A673 (cell line): ENCODE results near the gene CA5A. TPM values are rescaled to one million over a fixed set of nuclear protein-coding genes. Genes with fewer than 3 reads are reported as not detected.

Source experiments
- BruUV-seq: library from RNA; stranded (reverse); fragments of 400-500 nt; replicated peaks from 2 replicates; lab custom pipeline; 2021; lab: Mats Ljungman, UMichigan
- CTCF ChIA-PET: fragments of 300-600 bp; sonication (Branson Sonifier 250); formaldehyde crosslinking; loops from one replicate; lab custom pipeline; 2022; ENCODE audit warnings: antibody characterized with exemption; lab: Charles Lee
- POLR2A ChIA-PET: fragments of 300-600 bp; sonication (Branson Sonifier 250); formaldehyde crosslinking; loops from one replicate; lab custom pipeline; 2022; ENCODE audit warnings: antibody characterized with exemption; ENCODE audit not compliant: low non-redundant PET; lab: Charles Lee
- DNase-seq: peaks from one replicate; pipeline ENCODE4 v3.0.0-alpha.2; 2015; ENCODE audit warnings: low spot score
- H3K27ac ChIP-seq: fragments of 200-600 bp; sonication (generic); 2 replicates; pipeline ENCODE4 v1.5.1; 2016; ENCODE audit warnings: mixed run types, low read depth, mild to moderate bottlenecking, mixed read lengths, antibody characterized with exemption, low read length; ENCODE audit not compliant: poor library complexity, severe bottlenecking
- H3K27me3 ChIP-seq: fragments of 200-600 bp; sonication (generic); replicated peaks from 2 replicates; pipeline ENCODE4 v1.6.1; 2017; ENCODE audit warnings: mixed run types, low read depth, mild to moderate bottlenecking, mixed read lengths, antibody characterized with exemption, low read length; ENCODE audit not compliant: insufficient read depth, poor library complexity
- H3K36me3 ChIP-seq: fragments of 200-600 bp; sonication (generic); 2 replicates; pipeline ENCODE4 v1.6.1; 2016; ENCODE audit warnings: mixed run types, mild to moderate bottlenecking, mixed read lengths, antibody characterized with exemption, low read length; ENCODE audit not compliant: insufficient read depth, poor library complexity, severe bottlenecking
- H3K4me1 ChIP-seq: fragments of 200-600 bp; sonication (generic); 2 replicates; pipeline ENCODE4 v1.6.1; 2017; ENCODE audit warnings: mixed run types, mild to moderate bottlenecking, mixed read lengths, antibody characterized with exemption, low read length; ENCODE audit not compliant: insufficient read depth, poor library complexity, severe bottlenecking
- H3K4me3 ChIP-seq: fragments of 200-600 bp; sonication (generic); 2 replicates; pipeline ENCODE4 v1.5.1; 2016; ENCODE audit warnings: low read depth, mixed run types, mild to moderate bottlenecking, mixed read lengths, low read length; ENCODE audit not compliant: poor library complexity, severe bottlenecking
- H3K9me3 ChIP-seq: fragments of 200-600 bp; sonication (generic); 2 replicates; pipeline ENCODE4 v1.6.1; 2016; ENCODE audit warnings: mixed run types, low read depth, mild to moderate bottlenecking, mixed read lengths, antibody characterized with exemption, low read length; ENCODE audit not compliant: poor library complexity, severe bottlenecking
- CTCF ChIP-seq: fragments of 300-800, 200-600 bp; sonication (generic); conservative IDR thresholded peaks from 2 replicates; pipeline ENCODE4 v1.5.1; 2017; ENCODE audit warnings: low read depth, mild to moderate bottlenecking, antibody characterized with exemption, low read length, moderate library complexity, mixed read lengths
- EZH2 ChIP-seq: fragments of 200-600 bp; sonication (generic); IDR thresholded peaks from 2 replicates; pipeline ENCODE4 v1.6.1; 2017; ENCODE audit warnings: borderline replicate concordance, low read depth, mild to moderate bottlenecking, mixed read lengths, antibody characterized with exemption, low read length; ENCODE audit not compliant: poor library complexity, severe bottlenecking
- intact Hi-C: fragments of 100-400 bp; cut with micrococcal nuclease; formaldehyde crosslinking; loops from one replicate; pipeline ENCODE4 v1.10.0; 2022; ENCODE audit not compliant: unreplicated experiment
- total RNA-seq: library from RNA; stranded (reverse); gene quantifications from 2 replicates; pipeline ENCODE4 v1.2.3, GENCODE V29; 2021

Gene CA5A
- total RNA-seq, 1 experiment from 2014 or later, result not detected

GRCh38 chr16:87918866-87919680 is 17.3 kb downstream of the CA5A start:
- intact Hi-C loops, result no loop called here
- DNase-seq, result no peak
- Histone ChIP-seq H3K4me3 (no peak overlapping the region), H3K9me3 (no peaks in the 10 kb centered on the region), H3K27me3 (no peaks in the 10 kb centered on the region), H3K4me1 (peaks cover 3% of the 10 kb centered on the region), H3K36me3 (no peaks in the 10 kb centered on the region), H3K27ac (no peak overlapping the region)
- POLR2A ChIA-PET, result no interaction called here
- BruUV-seq, result no TSS peak
- TF ChIP-seq EZH2 (no peak), CTCF (no peak)
- CTCF ChIA-PET, result no interaction called here

GRCh38 chr16:87918338-87918737 is 18.0 kb downstream of the CA5A start:
- ChIA-PET CTCF (no interaction called here), POLR2A (no interaction called here)
- Histone ChIP-seq H3K36me3 (no peaks in the 10 kb centered on the region), H3K4me1 (no peaks in the 10 kb centered on the region), H3K9me3 (no peaks in the 10 kb centered on the region), H3K27me3 (no peaks in the 10 kb centered on the region), H3K4me3 (no peak overlapping the region), H3K27ac (no peak overlapping the region)
- TF ChIP-seq EZH2, result no peak
- TF ChIP-seq CTCF, result no peak
- DNase-seq, result no peak
- no TSS peak for BruUV-seq
- intact Hi-C loops, result no loop called here

- Histone ChIP-seq H3K9me3 (no peaks in the 10 kb centered on the region), H3K4me1 (no peaks in the 10 kb centered on the region), H3K36me3 (no peaks in the 10 kb centered on the region), H3K4me3 (no peak overlapping the region), H3K27me3 (no peaks in the 10 kb centered on the region), H3K27ac (no peak overlapping the region)
- ChIA-PET CTCF (interaction anchor here (0.6 kb wide), 1 partner anchor 46 kb away, joined by 4 read pairs; no protein-coding TSS in a partner anchor), POLR2A (no interaction called here)
- DNase-seq, result no peak
- TF ChIP-seq CTCF (no peak), EZH2 (no peak)
- intact Hi-C loops, result no loop called here
- BruUV-seq, result no TSS peak
These were observed 18.8 kb downstream of the CA5A start for GRCh38 chr16:87917503-87917902.
